GM12865 (cell line): ENCODE results near the gene FRMPD1.

ENCODE experiments used
- DNase-seq: peaks from one replicate; pipeline ENCODE4 v3.0.0; 2010; ENCODE audit warnings: low read depth
- H3K4me3 ChIP-seq: 2 replicates; pipeline ENCODE4 v1.5.1; 2011; ENCODE audit warnings: mild to moderate bottlenecking, low read depth, low read length, control low read depth
- TF ChIP-seq, protein P1 (sequence below): IDR thresholded peaks from 2 replicates; pipeline ENCODE4 v1.5.1; 2011; ENCODE audit warnings: low read length, control low read depth, low read depth, inconsistent platforms; ENCODE audit not compliant: insufficient read depth; ENCODE audit errors: missing control alignments

The FRMPD1 gene

DNA sequence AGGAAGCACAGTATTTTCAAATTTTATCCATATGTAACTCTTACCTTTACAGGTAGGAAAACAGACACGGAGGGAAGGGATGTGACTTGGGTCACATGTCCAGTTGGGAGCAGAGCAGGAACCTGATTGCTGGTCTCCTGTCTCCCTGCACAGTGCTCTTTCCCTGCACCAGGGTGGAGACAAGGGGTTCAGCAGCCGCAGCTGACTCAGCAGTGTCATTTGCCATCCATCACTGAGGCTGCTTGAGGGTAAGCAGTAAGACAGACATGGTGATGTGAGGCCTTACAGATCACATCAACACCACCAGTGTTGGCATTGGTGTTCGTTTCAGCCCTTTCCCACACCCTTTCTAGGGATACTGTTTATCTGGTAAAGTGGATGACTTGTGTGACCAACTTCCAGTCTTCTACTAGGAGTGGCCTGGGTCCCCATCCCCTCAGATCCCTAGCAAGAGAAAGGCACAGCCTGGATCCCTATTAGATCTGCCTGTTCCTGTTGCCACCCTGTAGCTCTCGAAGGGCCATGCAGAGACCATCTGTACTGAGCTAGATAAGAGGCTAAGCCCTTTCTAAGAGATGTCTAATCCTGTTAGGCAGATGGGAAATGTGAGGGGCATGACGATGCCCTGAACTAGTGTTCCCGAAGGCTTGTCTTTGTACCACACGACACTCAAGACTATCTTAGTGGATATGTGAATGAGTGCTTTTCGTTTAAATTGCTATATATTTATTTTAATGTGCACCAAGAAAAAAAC is 29.1 kb downstream of the FRMPD1 start:
- no peak for DNase-seq
- H3K4me3 ChIP-seq: no peak overlapping the region
- TF ChIP-seq, protein P1, sequence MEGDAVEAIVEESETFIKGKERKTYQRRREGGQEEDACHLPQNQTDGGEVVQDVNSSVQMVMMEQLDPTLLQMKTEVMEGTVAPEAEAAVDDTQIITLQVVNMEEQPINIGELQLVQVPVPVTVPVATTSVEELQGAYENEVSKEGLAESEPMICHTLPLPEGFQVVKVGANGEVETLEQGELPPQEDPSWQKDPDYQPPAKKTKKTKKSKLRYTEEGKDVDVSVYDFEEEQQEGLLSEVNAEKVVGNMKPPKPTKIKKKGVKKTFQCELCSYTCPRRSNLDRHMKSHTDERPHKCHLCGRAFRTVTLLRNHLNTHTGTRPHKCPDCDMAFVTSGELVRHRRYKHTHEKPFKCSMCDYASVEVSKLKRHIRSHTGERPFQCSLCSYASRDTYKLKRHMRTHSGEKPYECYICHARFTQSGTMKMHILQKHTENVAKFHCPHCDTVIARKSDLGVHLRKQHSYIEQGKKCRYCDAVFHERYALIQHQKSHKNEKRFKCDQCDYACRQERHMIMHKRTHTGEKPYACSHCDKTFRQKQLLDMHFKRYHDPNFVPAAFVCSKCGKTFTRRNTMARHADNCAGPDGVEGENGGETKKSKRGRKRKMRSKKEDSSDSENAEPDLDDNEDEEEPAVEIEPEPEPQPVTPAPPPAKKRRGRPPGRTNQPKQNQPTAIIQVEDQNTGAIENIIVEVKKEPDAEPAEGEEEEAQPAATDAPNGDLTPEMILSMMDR: no peak

DNA sequence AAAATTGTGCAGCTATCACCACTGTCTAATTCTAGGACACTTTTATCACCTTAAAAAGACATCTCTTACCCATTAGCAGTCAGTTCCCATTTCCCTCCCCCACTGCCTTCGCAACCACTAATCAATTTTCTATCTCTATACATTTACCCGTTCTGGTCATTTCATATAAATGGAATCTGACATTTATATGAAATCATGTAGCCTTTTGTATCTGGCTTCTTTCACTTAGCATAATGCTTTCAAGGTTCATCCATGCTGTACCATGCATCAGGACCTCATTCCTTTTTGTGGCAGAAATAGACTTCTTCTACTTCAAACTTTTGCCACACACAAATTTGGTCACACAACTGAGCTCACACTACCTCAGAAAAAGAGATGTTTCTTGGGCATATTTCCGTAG is 32.2 kb downstream of the FRMPD1 start:
- TF ChIP-seq, protein P1: no peak
- DNase-seq: no peak
- no peak overlapping the region for H3K4me3 ChIP-seq

DNA sequence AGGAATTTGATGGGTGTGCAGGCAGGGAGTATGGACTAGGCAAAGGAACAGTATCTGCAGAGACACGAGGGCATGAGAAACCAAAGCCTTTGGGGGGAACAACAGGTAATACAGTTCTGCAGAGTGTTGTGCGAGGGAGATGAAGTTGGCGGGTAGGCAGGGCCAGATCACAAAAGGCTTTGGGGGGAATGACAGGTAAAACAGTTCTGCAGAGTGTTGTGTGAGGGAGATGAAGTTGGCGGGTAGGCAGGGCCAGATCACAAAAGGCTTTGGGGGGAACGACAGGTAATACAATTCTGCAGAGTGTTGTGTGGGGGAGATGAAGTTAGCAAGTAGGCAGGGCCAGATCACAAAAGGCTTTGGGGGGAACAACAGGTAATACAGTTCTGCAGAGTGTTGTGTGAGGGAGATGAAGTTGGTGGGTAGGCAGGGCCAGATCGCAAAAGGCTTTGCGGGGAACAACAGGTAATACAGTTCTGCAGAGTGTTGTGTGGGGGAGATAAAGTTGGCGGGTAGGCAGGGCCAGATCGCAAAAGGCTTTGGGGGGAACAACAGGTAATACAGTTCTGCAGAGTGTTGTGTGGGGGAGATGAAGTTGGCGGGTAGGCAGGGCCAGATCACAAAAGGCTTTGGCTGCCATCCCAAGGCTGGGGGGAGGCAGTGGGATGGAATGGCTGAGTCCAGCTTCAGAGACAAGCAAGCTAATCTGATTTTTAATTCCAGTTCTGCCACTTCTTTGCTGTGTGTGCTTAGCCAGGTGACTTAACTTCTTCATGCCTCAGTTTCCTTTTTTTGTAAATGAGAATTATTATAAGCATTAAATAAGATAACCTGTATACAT is 33.0 kb downstream of the FRMPD1 start:
- TF ChIP-seq, protein P1: no peak
- no peak for DNase-seq
- no peak overlapping the region for H3K4me3 ChIP-seq

DNA sequence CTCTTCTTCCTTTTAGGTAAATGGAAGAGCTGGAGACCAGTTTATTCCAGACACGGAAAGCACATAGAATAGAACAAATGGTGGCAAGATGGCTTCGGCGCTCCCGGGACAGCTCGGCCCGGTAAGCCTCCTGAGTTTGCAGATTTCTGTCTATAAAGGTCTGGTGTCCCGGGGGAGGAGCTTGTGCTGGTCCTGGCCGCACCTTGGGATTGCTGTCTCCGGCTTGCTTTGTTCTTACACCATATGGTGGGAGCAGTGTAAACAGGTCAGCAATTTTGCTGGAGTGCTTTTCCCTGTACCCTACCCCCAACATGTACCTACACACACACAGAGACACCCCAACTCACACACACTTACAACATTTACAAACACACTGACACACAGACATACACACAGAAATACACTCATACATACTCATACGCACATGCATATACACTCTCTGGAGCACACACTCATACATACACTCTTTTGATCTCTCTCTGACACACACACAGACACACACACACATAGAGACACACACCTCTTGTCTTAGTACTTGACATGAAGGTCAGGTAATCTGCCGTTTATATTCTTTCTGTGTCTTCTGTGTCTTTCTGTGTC is 42.0 kb downstream of the FRMPD1 start:
- TF ChIP-seq, protein P1: no peak
- DNase-seq: no peak

DNA sequence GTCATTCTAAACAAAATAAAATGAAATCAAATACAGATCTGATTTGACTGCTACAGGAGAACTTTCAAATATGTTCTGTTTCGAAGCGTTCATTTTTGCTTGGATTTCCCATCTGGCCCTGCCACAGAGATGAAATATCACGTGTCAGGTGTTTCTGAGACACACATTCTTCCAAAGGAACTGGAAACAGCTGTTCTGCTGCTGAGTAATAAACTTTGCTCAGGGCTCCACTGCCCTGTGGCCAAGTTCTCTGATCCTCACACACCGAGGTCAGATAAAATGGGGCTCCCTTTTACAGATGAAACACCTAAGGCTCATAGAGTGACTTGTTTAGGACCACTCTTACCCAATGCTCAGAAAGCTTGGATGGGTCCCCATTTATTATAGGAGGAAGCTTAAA is 42.5 kb downstream of the FRMPD1 start:
- no peak for DNase-seq
- H3K4me3 ChIP-seq: no peak overlapping the region
- TF ChIP-seq, protein P1: no peak

More for the DNA sequence above, 42.0 kb downstream of the FRMPD1 start:
- H3K4me3 ChIP-seq: no peak overlapping the region

DNA sequence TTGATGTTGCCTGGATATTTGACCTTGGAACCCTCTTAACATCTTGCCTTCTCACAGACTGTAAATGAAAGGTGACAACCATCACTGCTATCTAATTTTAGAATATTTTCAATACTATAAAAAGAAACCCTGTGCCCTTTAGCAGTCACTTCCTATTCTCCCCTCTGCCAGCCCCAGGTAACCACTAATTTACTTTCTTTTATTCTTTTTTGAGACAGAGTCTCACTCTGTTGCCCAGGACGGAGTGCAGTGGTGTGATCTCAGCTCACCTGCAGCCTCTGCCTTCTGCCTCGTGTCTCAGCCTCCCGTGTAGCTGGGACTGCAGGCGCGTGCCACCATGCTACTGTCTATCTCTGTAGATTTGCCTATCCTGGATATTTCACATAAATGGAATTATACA is 43.6 kb downstream of the FRMPD1 start:
- TF ChIP-seq, protein P1: no peak
- no peak for DNase-seq
- H3K4me3 ChIP-seq: no peak overlapping the region
